Esophagus muscularis mucosa (tissue), 4 donors: ENCODE data around the gene SLC9A8.

Source experiments
- CTCF ChIP-seq, 3 experiments: fragments of 200-600 bp in 2 of 3; fragments of 450-650 bp in 1 of 3; sonication (generic) in 2 of 3; IDR thresholded peaks; one replicate each; pipeline ENCODE4 v1.5.1; 2017 to 2019; ENCODE audit warnings: antibody characterized with exemption in 3 of 3, mild to moderate bottlenecking in 2 of 3, moderate library complexity in 1 of 3
- EP300 ChIP-seq: sonication (generic); formaldehyde crosslinking; IDR thresholded peaks from one replicate; pipeline ENCODE4 v1.6.1; 2017; ENCODE audit warnings: antibody characterized with exemption
- POLR2A ChIP-seq: fragments of 450-650 bp; IDR thresholded peaks from one replicate; pipeline ENCODE4 v1.6.1; 2017; ENCODE audit warnings: antibody characterized with exemption, moderate library complexity, mild to moderate bottlenecking, low read depth
- POLR2AphosphoS5 ChIP-seq, 2 donors: sonication (generic); formaldehyde crosslinking; IDR thresholded peaks; one replicate each; pipeline ENCODE4 v1.6.1; 2017; ENCODE audit warnings: antibody characterized with exemption in 2 of 2

DNA sequence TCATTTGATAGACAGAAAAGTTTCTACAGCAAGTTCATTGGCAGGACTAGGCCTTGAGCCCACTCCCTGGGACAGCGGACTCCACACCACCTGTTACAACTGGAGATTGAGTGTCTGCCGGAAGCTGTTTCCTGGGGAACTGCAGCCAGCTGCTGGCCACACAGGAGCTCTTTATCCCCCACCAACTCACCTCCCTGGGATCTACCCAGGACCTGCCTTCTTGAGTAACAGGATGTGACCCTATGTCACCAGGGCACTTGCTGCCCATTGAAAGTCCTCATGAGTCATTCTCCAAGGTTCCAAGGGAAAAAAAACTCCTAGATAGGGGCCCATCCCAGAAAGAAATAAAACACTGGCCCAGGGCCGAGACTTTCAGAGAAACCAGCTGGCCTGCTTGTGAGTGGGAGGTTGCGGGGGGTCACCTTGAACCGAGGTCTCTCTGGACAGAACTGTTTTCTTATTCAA is 37.4 kb upstream of the SLC9A8 start:
- TF ChIP-seq CTCF (IDR thresholded peaks at IDR 0.05) (no peak), POLR2A (no peak), EP300 (peak; percentile 25), POLR2AphosphoS5 (IDR thresholded peaks at IDR 0.05) (peak; percentile 58 to 65)
